GM19025 (cell line): ENCODE measurements around the gene ADCK2.
"Not testable (repeated sequence)": the region's sequence is repeated elsewhere in the genome, so short reads cannot be mapped to it uniquely, and the experiment has no call there.

Source experiments
- ATAC-seq: cut with Tn5 transposase; IDR thresholded peaks from one replicate; pipeline ENCODE4 v1.9.1; 2021; ENCODE audit warnings: mild to moderate bottlenecking, low read depth, moderate library complexity; ENCODE audit not compliant: unreplicated experiment

Gene ADCK2

GRCh38 chr7:140691376-140692045 lies 18.8 kb downstream of the ADCK2 start:
- no peak for ATAC-seq

- not testable (repeated sequence) for ATAC-seq
These were observed 21.1 kb downstream of the ADCK2 start for GRCh38 chr7:140693849-140694248.

DNA sequence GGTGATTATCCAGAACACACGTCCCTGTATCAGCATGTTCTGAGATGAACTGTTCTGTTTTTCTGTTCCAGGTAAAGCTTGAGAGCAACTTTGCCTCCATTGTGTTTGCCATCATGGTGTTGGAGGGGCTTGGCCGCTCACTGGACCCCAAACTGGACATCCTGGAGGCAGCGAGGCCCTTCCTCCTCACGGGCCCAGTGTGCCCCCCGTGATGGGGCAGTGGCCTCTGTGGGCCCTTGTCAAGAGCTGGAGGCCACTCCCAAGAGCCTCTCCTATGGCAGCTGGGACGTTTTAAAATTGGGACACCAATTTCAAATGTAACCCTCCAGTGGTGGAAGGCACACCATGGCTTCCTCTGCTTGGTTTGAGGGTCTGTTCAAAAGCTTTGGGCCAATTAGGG lies 21.8 kb downstream of the ADCK2 start:
- ATAC-seq: no peak

DNA sequence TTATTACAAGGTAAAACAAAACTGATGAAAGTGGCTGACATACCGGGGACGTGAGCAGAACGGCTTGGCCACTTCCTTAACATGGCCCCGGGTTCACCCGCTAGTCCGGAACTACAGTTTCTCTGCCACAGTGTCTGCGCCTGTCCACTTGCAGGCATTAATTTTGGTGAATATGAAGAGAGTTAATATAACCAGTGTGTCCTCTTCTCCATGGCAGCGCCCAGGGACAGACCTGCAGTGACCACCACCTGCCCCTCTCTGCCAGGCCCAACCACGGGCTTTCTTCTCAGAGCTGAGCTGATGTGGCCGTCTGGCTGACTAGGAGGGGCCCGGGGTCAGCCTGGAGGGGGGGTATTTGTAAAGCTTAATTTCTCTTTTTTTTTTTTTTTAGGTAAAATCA lies 22.6 kb downstream of the ADCK2 start:
- ATAC-seq: no peak

DNA sequence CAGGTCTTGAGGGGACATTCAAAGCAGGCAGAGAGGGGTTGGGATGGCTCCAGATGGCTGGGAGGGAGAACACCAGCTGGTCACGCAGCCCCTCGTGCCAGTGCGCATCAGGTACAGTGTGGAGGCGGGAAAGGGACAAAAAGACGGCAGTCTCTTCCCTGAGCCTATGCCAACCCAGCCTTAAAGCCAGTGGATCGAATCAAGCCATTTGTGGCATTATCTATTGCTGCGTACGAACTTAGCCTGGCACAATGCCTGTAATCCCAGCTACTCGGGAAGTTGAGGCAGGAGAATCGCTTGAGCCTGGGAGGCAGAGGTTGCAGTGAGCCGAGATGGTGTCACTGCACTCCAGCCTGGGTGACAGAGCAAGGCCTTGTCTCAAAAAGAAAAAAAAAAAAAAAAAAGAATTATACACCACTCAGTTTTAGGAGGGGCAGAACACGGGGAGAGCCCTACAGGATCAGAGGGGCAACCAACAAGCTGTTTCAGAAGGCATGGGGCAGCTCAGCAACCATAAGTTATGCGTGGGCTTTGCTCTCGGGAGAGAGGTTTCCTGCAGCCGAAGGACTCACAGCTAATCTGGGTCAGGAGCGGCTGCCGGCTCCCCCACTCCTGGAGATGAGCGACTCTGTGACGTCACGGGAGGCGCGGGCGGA lies 23.4 kb downstream of the ADCK2 start:
- peak; percentile 86 for ATAC-seq

- ATAC-seq: peak; percentile 84
These were observed 24.1 kb downstream of the ADCK2 start, which contains the start of gene NDUFB2 for GRCh38 chr7:140696680-140697446. Gene NDUFB2 (plus strand): TSS chr7:140696708. CDS start chr7:140696745, 37 bp downstream.

- ATAC-seq: no peak
These were observed 24.9 kb downstream of the ADCK2 start for GRCh38 chr7:140697447-140698143.

- ATAC-seq: no peak
These were observed 25.7 kb downstream of the ADCK2 start for GRCh38 chr7:140698477-140698876.

DNA sequence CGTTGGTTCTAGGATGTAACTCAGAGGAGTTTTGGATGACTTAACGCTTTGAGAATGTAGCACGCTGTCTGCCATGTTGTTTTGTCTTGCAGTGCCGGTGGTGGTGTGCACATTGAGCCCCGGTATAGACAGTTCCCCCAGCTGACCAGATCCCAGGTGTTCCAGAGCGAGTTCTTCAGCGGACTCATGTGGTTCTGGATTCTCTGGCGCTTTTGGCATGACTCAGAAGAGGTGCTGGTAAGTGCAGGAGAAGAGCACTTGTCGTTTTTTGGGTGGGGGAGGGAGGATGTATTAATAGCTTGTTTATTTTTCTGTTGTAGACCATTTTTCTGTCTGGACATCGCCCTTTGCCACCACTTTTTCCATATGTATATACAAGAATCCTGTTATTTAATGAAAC lies 30.0 kb downstream of the ADCK2 start:
- no peak for ATAC-seq

GRCh38 chr7:140704205-140704604 lies 31.5 kb downstream of the ADCK2 start:
- no peak for ATAC-seq

- ATAC-seq: no peak
These were observed 34.4 kb downstream of the ADCK2 start for GRCh38 chr7:140707132-140707531.

DNA sequence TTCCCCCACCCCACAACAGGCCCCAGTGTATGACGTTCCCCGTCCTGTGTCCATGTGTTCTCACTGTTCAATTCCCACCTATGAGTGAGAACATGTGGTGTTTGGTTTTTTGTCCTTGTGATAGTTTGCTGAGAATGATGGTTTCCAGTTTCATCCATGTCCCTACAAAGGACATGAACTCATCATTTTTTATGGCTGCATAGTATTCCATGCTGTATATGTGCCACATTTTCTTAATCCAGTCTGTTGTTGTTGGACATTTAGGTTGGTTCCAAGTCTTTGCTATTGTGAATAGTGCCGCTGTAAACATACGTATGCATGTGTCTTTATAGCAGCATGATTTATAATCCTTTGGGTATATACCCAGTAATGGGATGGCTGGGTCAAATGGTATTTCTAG lies 36.0 kb downstream of the ADCK2 start:
- not testable (repeated sequence) for ATAC-seq

DNA sequence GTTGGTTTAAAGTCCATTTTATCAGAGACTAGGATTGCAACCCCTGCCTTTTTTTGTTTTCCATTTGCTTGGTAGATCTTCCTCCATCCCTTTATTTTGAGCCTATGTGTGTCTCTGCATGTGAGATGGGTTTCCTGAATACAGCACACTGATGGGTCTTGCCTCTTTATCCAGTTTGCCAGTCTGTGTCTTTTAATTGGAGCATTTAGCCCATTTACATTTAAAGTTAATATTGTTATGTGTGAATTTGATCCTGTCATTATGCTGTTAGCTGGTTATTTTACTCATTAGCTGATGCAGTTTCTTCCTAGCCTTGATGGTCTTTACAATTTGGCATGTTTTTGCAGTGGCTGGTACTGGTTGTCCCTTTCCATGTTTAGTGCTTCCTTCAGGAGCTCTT lies 39.6 kb downstream of the ADCK2 start:
- not testable (repeated sequence) for ATAC-seq

GRCh38 chr7:140714331-140715040 lies 41.7 kb downstream of the ADCK2 start:
- no peak for ATAC-seq

- no peak for ATAC-seq
These were observed 47.0 kb downstream of the ADCK2 start for GRCh38 chr7:140719721-140720120.

DNA sequence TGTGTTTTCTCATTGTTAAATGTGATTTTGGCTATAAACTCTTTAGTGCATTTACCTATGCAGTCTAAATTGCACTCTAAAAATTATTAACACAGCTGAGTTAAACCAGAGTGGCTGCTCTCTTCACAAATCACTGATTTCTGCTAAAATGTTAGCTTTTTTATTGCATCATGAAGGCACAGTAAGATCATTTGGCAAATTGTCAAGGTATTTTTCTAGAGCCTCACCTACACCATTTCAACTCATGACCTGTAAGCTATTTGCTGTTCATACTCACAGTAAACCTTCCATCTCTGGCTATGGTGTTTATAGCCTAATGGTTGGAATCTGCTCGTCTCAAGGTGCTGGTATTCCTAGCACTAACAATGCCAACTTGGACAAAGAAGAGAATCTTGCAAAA lies 49.5 kb downstream of the ADCK2 start:
- ATAC-seq: no peak

DNA sequence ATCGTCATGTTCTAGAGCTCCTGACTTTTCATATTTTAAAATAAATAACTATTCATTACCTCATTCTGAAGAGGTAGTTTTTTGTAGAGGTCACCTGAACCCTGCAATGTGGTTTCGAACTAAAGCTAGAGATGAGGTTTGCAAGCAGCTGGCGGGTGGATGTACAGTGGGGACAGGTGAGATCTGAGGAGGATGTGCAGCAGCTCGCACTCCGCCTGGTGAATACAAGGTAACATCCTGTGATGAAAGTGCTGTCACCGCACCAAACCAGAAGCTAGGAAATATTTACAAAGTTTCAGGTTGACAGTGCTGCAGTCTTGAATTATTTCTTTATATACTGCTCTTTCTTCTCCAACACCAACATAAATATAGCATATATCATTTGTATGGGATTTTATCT lies 50.3 kb downstream of the ADCK2 start:
- no peak for ATAC-seq

GRCh38 chr7:140723574-140723973 lies 50.8 kb downstream of the ADCK2 start:
- no peak for ATAC-seq

DNA sequence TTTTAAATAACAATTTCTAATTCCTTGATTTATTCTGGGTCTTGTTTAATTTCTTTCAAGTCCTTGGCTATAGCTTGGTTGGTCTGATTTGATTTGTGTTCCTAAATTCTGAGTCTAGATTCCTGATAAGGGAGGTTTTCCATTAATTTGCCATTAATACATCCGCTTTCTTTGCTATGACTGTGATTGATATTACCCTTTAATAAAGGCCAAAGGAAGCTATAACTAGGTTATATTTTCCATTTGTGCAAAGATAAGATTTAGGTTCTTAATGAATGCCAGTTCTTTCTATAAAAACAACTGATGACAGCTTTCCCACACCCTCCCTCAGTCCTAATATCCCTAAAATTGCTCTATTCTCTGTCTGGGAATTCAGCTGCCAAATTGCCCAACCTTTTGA lies 52.0 kb downstream of the ADCK2 start:
- no peak for ATAC-seq

DNA sequence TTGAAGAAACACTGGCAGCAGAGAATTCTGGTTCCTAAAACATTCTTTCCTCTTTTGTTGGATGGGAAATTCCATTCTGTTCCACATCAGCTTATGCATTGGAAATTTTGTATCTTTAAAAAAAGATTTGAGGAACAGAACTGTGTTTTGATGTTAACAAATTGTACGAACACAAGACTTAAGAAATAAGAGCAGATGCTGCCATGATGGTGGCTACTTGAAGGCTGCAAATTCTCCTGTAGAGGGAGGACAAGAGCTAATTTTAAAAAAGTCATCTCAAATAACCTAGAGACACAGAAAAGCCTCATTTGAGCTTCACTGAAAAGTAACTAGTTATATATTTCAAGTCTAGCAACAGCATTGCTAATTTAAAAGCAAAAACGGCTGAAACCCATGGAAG lies 53.5 kb downstream of the ADCK2 start:
- no peak for ATAC-seq
